ENCODE measurements around the gene LEF1. TPM values are rescaled to one million over a fixed set of nuclear protein-coding genes. Genes with fewer than 3 reads are reported as not detected.

LEF1 gene
- 10 to 100 TPM; 29.4 to 30.6 TPM for total RNA-seq

DNA sequence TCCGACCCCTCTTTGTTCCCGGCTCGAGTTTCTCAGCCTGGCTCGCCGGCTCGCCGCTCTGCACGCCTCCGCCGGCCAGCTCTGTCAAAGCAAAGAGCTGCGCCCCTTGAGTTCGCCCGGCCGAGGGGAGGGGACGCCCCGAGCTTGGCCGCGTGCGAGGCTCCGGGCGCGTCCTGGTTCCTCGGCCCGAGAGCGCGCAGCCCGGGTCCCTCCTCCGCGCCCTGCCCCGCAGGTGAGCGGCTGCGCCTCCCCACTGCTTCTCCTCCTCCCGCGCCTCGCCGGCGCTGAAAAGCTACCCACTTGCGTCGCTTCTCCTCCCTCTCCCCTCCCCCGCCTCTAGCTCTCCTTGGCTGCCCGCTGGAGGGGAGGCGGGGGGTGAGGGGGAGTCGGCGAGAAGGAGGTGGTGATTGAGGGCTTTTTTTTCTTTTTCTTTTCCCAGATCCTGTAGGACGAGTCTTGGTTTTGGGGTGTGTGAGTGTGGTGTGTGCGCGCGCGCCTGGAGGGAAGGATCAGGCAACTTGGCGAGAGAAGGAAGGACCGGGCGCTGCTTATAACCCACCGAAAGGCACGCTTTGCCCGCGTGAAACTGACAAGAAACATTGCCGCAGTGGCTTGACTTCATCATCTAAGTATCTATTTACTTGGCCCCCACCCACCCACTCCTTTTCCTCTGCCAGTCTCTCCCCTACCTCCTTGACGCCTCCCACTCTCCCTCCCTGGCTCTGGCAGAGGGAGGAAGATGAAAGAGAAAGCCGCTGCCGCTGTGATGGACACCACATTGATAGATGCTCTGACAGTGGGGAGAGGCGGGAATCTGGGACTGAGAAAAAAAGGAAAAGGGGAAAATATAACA, at the start of gene LEF1:
Gene LEF1, minus strand, starts transcription at position 262 of the 853 bp plus-strand sequence. CDS start 1,165 bp downstream, outside the sequence.
- ATAC-seq (peak; percentile 32), DNase-seq (peak; percentile 59)
- Mint-ChIP-seq H3K4me1 (peaks cover 51% of the 10 kb centered on the region), H3K9me3 (ENCODE audit: low read depth) (no peaks in the 10 kb centered on the region), H3K27me3 (peaks cover 77% of the 10 kb centered on the region), H3K36me3 (peaks cover 6% of the 10 kb centered on the region), H3K4me3 (peak within 1 kb of the TSS; percentile 86), H3K27ac (peak within 1 kb of the TSS; percentile 88)
- CTCF ChIA-PET, result interaction anchor here (1.2 to 1.5 kb wide), 3 partner anchors 9 to 324 kb away, joined by 3 to 5 read pairs (median 4); no protein-coding TSS in a partner anchor

- CTCF ChIA-PET, result no interaction called here
- Mint-ChIP-seq H3K4me3 (no peak overlapping the region), H3K27ac (no peak overlapping the region), H3K4me1 (no peaks in the 10 kb centered on the region), H3K36me3 (no peaks in the 10 kb centered on the region), H3K9me3 (ENCODE audit: low read depth) (no peaks in the 10 kb centered on the region), H3K27me3 (no peaks in the 10 kb centered on the region)
- ATAC-seq (no peak), DNase-seq (no peak)
Observed at GRCh38 chr4:108216510-108216909, 47.8 kb upstream of the LEF1 start.

GRCh38 chr4:108215055-108215454, 46.3 kb upstream of the LEF1 start:
- no peak for DNase-seq
- H3K27me3 Mint-ChIP-seq, result no peaks in the 10 kb centered on the region
- H3K9me3 Mint-ChIP-seq (ENCODE audit: low read depth), result no peaks in the 10 kb centered on the region
- H3K4me1 Mint-ChIP-seq, result no peaks in the 10 kb centered on the region
- no peak for ATAC-seq
- H3K27ac Mint-ChIP-seq, result no peak overlapping the region
- CTCF ChIA-PET, result no interaction called here
- H3K36me3 Mint-ChIP-seq, result no peaks in the 10 kb centered on the region
- no peak overlapping the region for H3K4me3 Mint-ChIP-seq

- Mint-ChIP-seq H3K9me3 (ENCODE audit: low read depth) (no peaks in the 10 kb centered on the region), H3K36me3 (no peaks in the 10 kb centered on the region), H3K27me3 (peaks cover 3% of the 10 kb centered on the region), H3K4me3 (no peak overlapping the region), H3K4me1 (no peaks in the 10 kb centered on the region), H3K27ac (no peak overlapping the region)
- no peak for ATAC-seq
- CTCF ChIA-PET, result no interaction called here
- no peak for DNase-seq
Observed at GRCh38 chr4:108213723-108214122, 45.0 kb upstream of the LEF1 start.

- no peaks in the 10 kb centered on the region for H3K9me3 Mint-ChIP-seq (ENCODE audit: low read depth)
- no peak overlapping the region for H3K27ac Mint-ChIP-seq
- no peak for ATAC-seq
- no peak for DNase-seq
- H3K4me3 Mint-ChIP-seq, result no peak overlapping the region
- no peaks in the 10 kb centered on the region for H3K4me1 Mint-ChIP-seq
- CTCF ChIA-PET, result no interaction called here
- H3K36me3 Mint-ChIP-seq, result no peaks in the 10 kb centered on the region
- peaks cover 3% of the 10 kb centered on the region for H3K27me3 Mint-ChIP-seq
Observed at GRCh38 chr4:108213308-108213707, 44.6 kb upstream of the LEF1 start.

DNA sequence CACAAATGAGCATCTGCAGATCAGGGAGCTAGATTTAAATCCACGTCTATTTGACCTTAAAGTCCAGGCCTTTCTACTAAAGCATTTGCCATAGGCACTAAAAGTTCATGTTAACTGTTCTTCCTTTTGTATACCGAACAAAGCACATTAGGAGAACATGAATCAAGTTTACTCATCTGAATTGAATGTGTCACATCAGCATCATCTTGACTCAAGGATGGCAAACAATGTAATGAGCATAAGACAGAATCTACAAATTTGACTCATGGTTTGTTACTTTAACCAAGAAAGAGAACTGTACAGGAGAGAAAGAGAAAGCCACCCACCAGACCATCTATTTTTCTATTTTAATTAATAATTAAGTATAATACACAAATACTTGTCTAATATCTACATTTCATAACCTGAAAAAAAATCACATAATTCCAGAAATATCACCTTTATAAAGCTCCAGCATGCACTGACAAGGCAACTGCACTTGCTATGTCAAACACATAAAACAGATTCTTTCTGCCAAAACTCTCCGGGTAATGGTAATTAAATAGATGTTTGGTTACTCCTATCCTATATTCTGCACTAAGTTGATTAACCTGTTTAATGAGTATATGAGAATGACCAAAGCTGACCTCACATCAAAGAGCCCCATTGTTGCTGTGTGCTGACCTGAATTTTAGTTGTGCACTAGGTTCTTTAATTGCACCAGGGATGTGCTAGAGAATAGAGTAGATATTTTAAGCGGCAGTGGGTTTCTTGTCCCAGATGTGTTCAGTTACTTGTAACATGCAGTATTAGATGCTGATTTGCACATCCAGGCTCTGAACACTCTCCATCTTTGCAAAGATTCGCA, 42.5 kb upstream of the LEF1 start:
- H3K27ac Mint-ChIP-seq, result no peak overlapping the region
- H3K27me3 Mint-ChIP-seq, result peaks cover 3% of the 10 kb centered on the region
- CTCF ChIA-PET, result no interaction called here
- no peaks in the 10 kb centered on the region for H3K9me3 Mint-ChIP-seq (ENCODE audit: low read depth)
- ATAC-seq (no peak), DNase-seq (no peak)
- no peaks in the 10 kb centered on the region for H3K4me1 Mint-ChIP-seq
- no peaks in the 10 kb centered on the region for H3K36me3 Mint-ChIP-seq
- H3K4me3 Mint-ChIP-seq, result no peak overlapping the region

GRCh38 chr4:108209489-108209888, 40.8 kb upstream of the LEF1 start:
- H3K27ac Mint-ChIP-seq, result no peak overlapping the region
- ATAC-seq, result no peak
- no peaks in the 10 kb centered on the region for H3K36me3 Mint-ChIP-seq

DNA sequence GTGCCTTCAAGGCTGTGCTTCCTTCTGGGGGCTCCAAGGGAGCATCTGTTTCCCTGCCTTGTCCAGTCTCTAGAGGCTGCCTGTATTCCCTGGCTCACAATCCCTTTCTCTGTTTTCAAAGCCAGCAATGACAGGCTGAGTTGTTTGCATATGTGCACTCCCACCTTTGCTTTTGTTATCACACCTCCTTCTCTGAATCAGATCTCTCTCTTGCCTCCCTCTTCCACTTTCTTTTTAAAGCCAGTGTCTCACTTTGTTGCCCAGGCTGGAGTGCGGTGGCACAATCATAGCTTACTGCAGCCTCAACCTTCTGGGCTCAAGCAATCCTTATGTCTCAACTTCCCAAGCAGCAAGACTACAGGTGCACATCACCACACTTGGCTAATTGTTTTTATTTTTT, 37.1 kb upstream of the LEF1 start:
- Mint-ChIP-seq H3K36me3 (no peaks in the 10 kb centered on the region), H3K27ac (no peak overlapping the region), H3K9me3 (ENCODE audit: low read depth) (no peaks in the 10 kb centered on the region), H3K27me3 (peaks cover 3% of the 10 kb centered on the region), H3K4me3 (no peak overlapping the region), H3K4me1 (peaks cover 8% of the 10 kb centered on the region)
- DNase-seq, result no peak
- CTCF ChIA-PET, result no interaction called here
- no peak for ATAC-seq

More at GRCh38 chr4:108209489-108209888, 40.8 kb upstream of the LEF1 start:
- DNase-seq, result no peak
- Mint-ChIP-seq H3K4me3 (no peak overlapping the region), H3K9me3 (ENCODE audit: low read depth) (no peaks in the 10 kb centered on the region), H3K27me3 (peaks cover 3% of the 10 kb centered on the region), H3K4me1 (peaks cover 3% of the 10 kb centered on the region)
- CTCF ChIA-PET, result no interaction called here

DNA sequence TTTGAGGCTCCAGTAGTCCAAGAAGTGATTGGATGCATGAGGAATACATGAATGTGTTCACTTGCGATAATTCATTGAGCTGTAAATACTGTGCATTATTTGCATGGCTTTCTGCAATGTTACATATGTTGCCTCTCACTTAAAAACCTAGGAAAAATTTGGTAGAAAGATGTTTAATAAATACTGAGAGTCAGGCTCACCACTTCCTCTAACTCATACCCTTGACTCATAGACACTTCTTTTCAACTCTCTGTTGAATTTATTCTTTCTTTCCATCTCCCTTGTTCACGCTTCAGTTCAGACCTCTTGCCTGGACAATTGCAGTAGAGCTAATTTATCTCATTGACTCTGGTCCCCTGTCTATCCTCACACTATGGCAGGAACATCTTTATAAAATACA, 35.8 kb upstream of the LEF1 start:
- Mint-ChIP-seq H3K27me3 (peaks cover 3% of the 10 kb centered on the region), H3K27ac (no peak overlapping the region), H3K36me3 (no peaks in the 10 kb centered on the region), H3K9me3 (ENCODE audit: low read depth) (no peaks in the 10 kb centered on the region), H3K4me3 (no peak overlapping the region), H3K4me1 (peaks cover 8% of the 10 kb centered on the region)
- no peak for DNase-seq
- CTCF ChIA-PET, result no interaction called here
- ATAC-seq, result no peak

- H3K36me3 Mint-ChIP-seq, result no peaks in the 10 kb centered on the region
- peaks cover 8% of the 10 kb centered on the region for H3K4me1 Mint-ChIP-seq
- no peaks in the 10 kb centered on the region for H3K9me3 Mint-ChIP-seq (ENCODE audit: low read depth)
- ATAC-seq (no peak), DNase-seq (no peak)
- no peak overlapping the region for H3K4me3 Mint-ChIP-seq
- no peak overlapping the region for H3K27ac Mint-ChIP-seq
- CTCF ChIA-PET, result no interaction called here
- no peaks in the 10 kb centered on the region for H3K27me3 Mint-ChIP-seq
Observed at GRCh38 chr4:108203377-108203776, 34.6 kb upstream of the LEF1 start.

- CTCF ChIA-PET, result no interaction called here
- no peak overlapping the region for H3K4me3 Mint-ChIP-seq
Observed at GRCh38 chr4:108201774-108202173, 33.0 kb upstream of the LEF1 start.

DNA sequence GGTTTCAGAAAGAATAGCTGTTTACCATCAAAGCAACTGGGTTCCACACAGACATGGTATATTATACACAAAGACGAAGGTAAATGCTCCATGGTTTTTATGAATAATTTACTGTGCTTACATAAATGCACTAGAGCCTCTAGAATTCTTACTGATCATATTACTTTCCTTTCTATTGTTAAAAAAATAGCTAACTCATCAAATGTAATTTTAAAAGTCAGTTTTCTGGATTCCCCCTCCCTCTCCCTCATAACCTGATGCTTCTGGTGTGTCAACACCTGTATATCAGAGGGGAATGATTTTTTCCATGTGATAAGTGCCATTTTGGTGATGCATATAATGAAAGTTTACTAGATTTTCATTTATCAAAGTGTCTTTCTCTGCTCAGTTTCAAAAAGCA, 31.1 kb upstream of the LEF1 start:
- ATAC-seq, result no peak

More at GRCh38 chr4:108201774-108202173, 33.0 kb upstream of the LEF1 start:
- ATAC-seq (no peak), DNase-seq (no peak)
- H3K27me3 Mint-ChIP-seq, result no peaks in the 10 kb centered on the region
- H3K9me3 Mint-ChIP-seq (ENCODE audit: low read depth), result no peaks in the 10 kb centered on the region
- no peak overlapping the region for H3K27ac Mint-ChIP-seq
- no peaks in the 10 kb centered on the region for H3K36me3 Mint-ChIP-seq
- H3K4me1 Mint-ChIP-seq, result peaks cover 8% of the 10 kb centered on the region

DNA sequence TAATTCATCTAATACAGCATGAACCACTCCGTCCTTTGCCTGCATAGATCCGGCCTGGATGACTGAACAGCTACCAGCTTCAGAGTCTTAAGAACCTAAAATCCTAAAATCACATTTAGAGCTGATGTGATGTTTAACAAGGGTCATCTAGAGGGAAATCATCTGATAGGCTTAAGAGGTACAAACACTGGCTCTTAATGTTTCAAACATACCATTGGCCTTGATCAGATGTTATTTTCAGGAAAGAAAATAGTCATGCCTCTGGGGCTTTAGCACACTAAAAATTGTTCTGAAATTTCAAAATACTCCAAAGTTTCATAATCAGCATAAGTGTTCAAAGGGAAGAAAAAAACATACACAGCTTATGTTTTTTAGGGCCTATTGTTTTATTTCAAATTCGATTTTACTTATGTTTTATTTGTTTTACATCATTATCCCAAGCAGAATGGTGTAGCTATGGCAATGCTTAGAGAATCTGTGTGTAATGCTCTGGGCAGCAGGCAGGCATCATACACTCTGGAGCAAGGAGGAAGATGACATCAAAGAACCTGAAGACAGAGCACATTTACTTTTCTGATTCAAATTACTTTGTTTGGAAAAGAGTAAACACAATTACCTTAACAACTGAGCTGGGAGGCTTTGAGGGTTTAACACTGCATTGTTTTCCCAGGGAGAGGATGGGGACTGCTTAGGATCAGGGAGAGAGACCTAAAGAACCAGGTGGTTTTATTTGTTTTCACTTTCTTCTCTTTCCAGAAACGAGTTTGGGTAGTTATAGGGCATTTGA, 25.3 kb upstream of the LEF1 start:
- no peak overlapping the region for H3K27ac Mint-ChIP-seq
- CTCF ChIA-PET, result no interaction called here

More for the DNA sequence above, 31.1 kb upstream of the LEF1 start:
- Mint-ChIP-seq H3K27me3 (no peaks in the 10 kb centered on the region), H3K36me3 (no peaks in the 10 kb centered on the region), H3K9me3 (ENCODE audit: low read depth) (no peaks in the 10 kb centered on the region), H3K4me1 (peaks cover 8% of the 10 kb centered on the region), H3K4me3 (no peak overlapping the region), H3K27ac (no peak overlapping the region)
- no peak for DNase-seq
- CTCF ChIA-PET, result no interaction called here

More for the DNA sequence above, 25.3 kb upstream of the LEF1 start:
- H3K4me3 Mint-ChIP-seq, result no peak overlapping the region
- no peak for DNase-seq
- no peaks in the 10 kb centered on the region for H3K36me3 Mint-ChIP-seq
- no peaks in the 10 kb centered on the region for H3K27me3 Mint-ChIP-seq
- no peak for ATAC-seq
- H3K4me1 Mint-ChIP-seq, result no peaks in the 10 kb centered on the region
- no peaks in the 10 kb centered on the region for H3K9me3 Mint-ChIP-seq (ENCODE audit: low read depth)

Data from activated CD8-positive, alpha-beta memory T cell treated with anti-CD3 and anti-CD28 coated beads, Interleukin-2, amount 10 ng/mL, durations not matched to agents 7 days and 5 days (primary cell).